K562 (cell line): ENCODE data around the gene TMEM147. TPM values are rescaled to one million over a fixed set of nuclear protein-coding genes. Genes with fewer than 3 reads are reported as not detected.

ENCODE experiments used
- ATAC-seq: fragments of 200-7000 bp; cut with Tn5 transposase; 3 replicates; pipeline ENCODE4 v1.9.1; 2020; ENCODE audit warnings: moderate library complexity
- BruUV-seq: library from RNA; stranded (reverse); fragments of 400-500 nt; replicated peaks from 2 replicates; lab custom pipeline; 2021; lab: Mats Ljungman, UMichigan
- CTCF ChIA-PET: fragments of 300-600 bp; formaldehyde crosslinking; extraction: SDS; loops from one replicate; lab custom pipeline; 2021; ENCODE audit warnings: low intra/inter-chr PET ratio; lab: Yijun Ruan, JAX
- POLR2A ChIA-PET: fragments of 300-600, 350-650 bp; sonication (Branson Sonifier 250); formaldehyde crosslinking; extraction: SDS; loops from one replicate; lab custom pipeline; 2021; ENCODE audit warnings: antibody characterized with exemption, inconsistent platforms; lab: Yijun Ruan, JAX
- DNase-seq, 4 experiments: peaks; one replicate each; pipeline versions ENCODE4 v3.0.0 to v3.0.0-alpha.2; 2011 to 2018; ENCODE audit warnings: low spot score in 3 of 4, mixed read lengths in 3 of 4; ENCODE audit errors: extremely low read depth in 1 of 4
- FAIRE-seq: peaks from 2 replicates; lab custom pipeline; 2011; peaks lifted over from hg19 to GRCh38; lab: Jason Lieb, UNC
- H2AFZ ChIP-seq: 2 replicates; pipeline ENCODE4 v1.6.0; 2011; ENCODE audit warnings: low read depth, low read length, control low read depth, inconsistent platforms
- H3K27ac ChIP-seq: fragments of 200-600 bp; 3 replicates; pipeline ENCODE4 v1.8.0; 2011; ENCODE audit warnings: low read depth, mild to moderate bottlenecking, control low read depth, inconsistent platforms, low read length, moderate library complexity, mixed read lengths; ENCODE audit errors: extremely low read depth
- H3K27me3 ChIP-seq, 2 experiments: fragments of 300-600 bp in 1 of 2; 2 replicates in 1 of 2; 3 replicates in 1 of 2; pipeline versions ENCODE4 v1.6.0 to v1.8.0; 2011; ENCODE audit warnings: inconsistent platforms in 2 of 2, low read length in 2 of 2, mild to moderate bottlenecking in 1 of 2, mixed read lengths in 1 of 2, moderate library complexity in 1 of 2; ENCODE audit not compliant: control insufficient read depth in 2 of 2, insufficient read depth in 2 of 2
- H3K36me3 ChIP-seq: fragments of 300-600 bp; 3 replicates; pipeline ENCODE4 v1.8.0; 2011; ENCODE audit warnings: mild to moderate bottlenecking, low read length, inconsistent platforms; ENCODE audit not compliant: control insufficient read depth, insufficient read depth
- H3K4me1 ChIP-seq, 2 experiments: fragments of 200-600 bp in 1 of 2; replicated peaks in 1 of 2; 2 replicates in 1 of 2; 3 replicates in 1 of 2; pipeline versions ENCODE4 v1.5.1 to v1.8.0; 2011; ENCODE audit warnings: inconsistent platforms in 2 of 2, low read length in 2 of 2, mild to moderate bottlenecking in 1 of 2, mixed read lengths in 1 of 2, moderate library complexity in 1 of 2; ENCODE audit not compliant: control insufficient read depth in 2 of 2, insufficient read depth in 2 of 2
- H3K4me2 ChIP-seq: 2 replicates; pipeline ENCODE4 v1.6.1; 2011; ENCODE audit warnings: low read length, control low read depth, inconsistent platforms, mixed read lengths; ENCODE audit not compliant: insufficient read depth
- H3K4me3 ChIP-seq: fragments of 200-600 bp; sonication (generic), shearing (Covaris generic); 2 replicates; pipeline ENCODE4 v1.5.1; 2016; ENCODE audit warnings: control low read depth, inconsistent platforms
- H3K79me2 ChIP-seq: fragments of 200-600 bp; 3 replicates; pipeline ENCODE4 v1.8.0; 2011; ENCODE audit warnings: low read length, inconsistent platforms; ENCODE audit not compliant: control insufficient read depth, insufficient read depth
- H3K9ac ChIP-seq, 2 experiments: 2 replicates each; pipeline versions ENCODE4 v1.6.0 to v1.6.1; 2011; ENCODE audit warnings: low read depth in 2 of 2, low read length in 2 of 2, control low read depth in 1 of 2, inconsistent platforms in 1 of 2, mild to moderate bottlenecking in 1 of 2, mixed read lengths in 1 of 2; ENCODE audit not compliant: insufficient read depth in 1 of 2
- H3K9me1 ChIP-seq: one replicate; pipeline ENCODE4 v1.6.0; 2011; ENCODE audit warnings: inconsistent platforms, mild to moderate bottlenecking, low read length, moderate library complexity; ENCODE audit not compliant: control insufficient read depth, insufficient read depth
- H3K9me3 ChIP-seq: replicated peaks from 2 replicates; pipeline ENCODE4 v1.5.1; 2011; ENCODE audit warnings: low read depth, low read length, inconsistent platforms; ENCODE audit not compliant: control insufficient read depth, insufficient read depth
- H4K20me1 ChIP-seq: replicated peaks from 2 replicates; pipeline ENCODE4 v1.6.1; 2011; ENCODE audit warnings: low read length, inconsistent platforms, mixed read lengths; ENCODE audit not compliant: control insufficient read depth, insufficient read depth
- CEBPG ChIP-seq, 3 experiments: fragments of 200-800 bp in 1 of 3; sonication (Bioruptor generic) in 1 of 3; sonication (generic) in 1 of 3; formaldehyde crosslinking in 1 of 3; IDR thresholded peaks in 2 of 3; conservative IDR thresholded peaks in 1 of 3; 2 replicates each; pipeline versions ENCODE4 v1.6.1 to v1.8.0; 2016 to 2022; ENCODE audit warnings: missing compliant biosample characterization in 2 of 3, missing genetic modification characterization in 2 of 3, mild to moderate bottlenecking in 1 of 3, missing genetic modification reagents in 1 of 3
- DACH1 ChIP-seq: fragments of 450-650 bp; IDR thresholded peaks from 2 replicates; pipeline ENCODE4 v1.6.1; 2018; ENCODE audit not compliant: partially characterized antibody
- WGBS: fragments of 100-300 bp; shearing (Covaris generic); methylation state at CpG from one replicate; pipeline ENCODE4 v1.1.6; 2016; ENCODE audit warnings: low coverage, mixed read lengths; ENCODE audit not compliant: insufficient coverage; ENCODE audit errors: missing lambda C conversion rate; 5-methylcytosine and 5-hydroxymethylcytosine counted together
- in situ Hi-C: fragments of 300-500 bp; cut with MboI; formaldehyde crosslinking; loops from 4 replicates; pipeline ENCODE4 v1.15.0; 2018; ENCODE audit warnings: inconsistent platforms, mixed read lengths
- intact Hi-C: fragments of 100-400 bp; cut with micrococcal nuclease; formaldehyde crosslinking; loops from 2 replicates; pipeline ENCODE4 v1.14.2; 2022
- polyA plus RNA-seq, 8 experiments: library from polyadenylated mRNA; depleted of rRNA in 4 of 8; stranded (reverse) in 5 of 8; unstranded in 3 of 8; fragments of >200 nt; fragmentation: Nextera tagmentation in 2 of 8; fragmentation: Illumina TruSeq in 1 of 8; extraction: Ambion mirVana in 2 of 8; extraction: Trizol in 1 of 8; gene quantifications; 2 replicates each; pipeline versions ENCODE4 v1.2.1 to v1.2.3, GENCODE V29; 2011 to 2014; ENCODE audit warnings: inconsistent platforms in 1 of 8, missing spikeins in 1 of 8
- total RNA-seq, 7 experiments: library from RNA; depleted of rRNA in 6 of 7; stranded (reverse); fragments of >200 nt in 6 of 7; fragmentation: Illumina TruSeq in 2 of 7; extraction: Trizol in 2 of 7; gene quantifications; 2 replicates each; pipeline versions ENCODE4 v1.2.1 to v1.2.3, GENCODE V29; 2011 to 2021; ENCODE audit warnings: low replicate concordance in 1 of 7
- TF ChIP-seq, protein P1 (sequence below): sonication (generic); formaldehyde crosslinking; IDR thresholded peaks from 2 replicates; pipeline ENCODE4 v1.8.0; 2022; ENCODE audit warnings: missing genetic modification reagents, mild to moderate bottlenecking, moderate library complexity, borderline replicate concordance
- TF ChIP-seq, protein P2 (sequence below): fragments of 450-650 bp; IDR thresholded peaks from 2 replicates; pipeline ENCODE4 v1.6.1; 2016
- TF ChIP-seq, protein P3 (sequence below): fragments of 250-450 bp; sonication (Bioruptor Pico); IDR thresholded peaks from 2 replicates; pipeline ENCODE4 v1.6.1; 2021; ENCODE audit warnings: mild to moderate bottlenecking
- TF ChIP-seq, protein P4 (sequence below), 2 experiments: fragments of 250-450 bp in 1 of 2; fragments of 450-650 bp in 1 of 2; sonication (Bioruptor Pico) in 1 of 2; IDR thresholded peaks; 2 replicates each; pipeline versions ENCODE4 v1.6.1 to v1.8.0; 2016 to 2021; ENCODE audit warnings: mild to moderate bottlenecking in 2 of 2, moderate library complexity in 2 of 2, missing compliant biosample characterization in 1 of 2, missing genetic modification characterization in 1 of 2

TMEM147 gene
- total and polyA plus RNA-seq, 9 of the 15 experiments (the other 6 are each of a cell fraction or from before 2014, with no cell fraction given) = 73.8 to 194 (median 142) TPM

DNA sequence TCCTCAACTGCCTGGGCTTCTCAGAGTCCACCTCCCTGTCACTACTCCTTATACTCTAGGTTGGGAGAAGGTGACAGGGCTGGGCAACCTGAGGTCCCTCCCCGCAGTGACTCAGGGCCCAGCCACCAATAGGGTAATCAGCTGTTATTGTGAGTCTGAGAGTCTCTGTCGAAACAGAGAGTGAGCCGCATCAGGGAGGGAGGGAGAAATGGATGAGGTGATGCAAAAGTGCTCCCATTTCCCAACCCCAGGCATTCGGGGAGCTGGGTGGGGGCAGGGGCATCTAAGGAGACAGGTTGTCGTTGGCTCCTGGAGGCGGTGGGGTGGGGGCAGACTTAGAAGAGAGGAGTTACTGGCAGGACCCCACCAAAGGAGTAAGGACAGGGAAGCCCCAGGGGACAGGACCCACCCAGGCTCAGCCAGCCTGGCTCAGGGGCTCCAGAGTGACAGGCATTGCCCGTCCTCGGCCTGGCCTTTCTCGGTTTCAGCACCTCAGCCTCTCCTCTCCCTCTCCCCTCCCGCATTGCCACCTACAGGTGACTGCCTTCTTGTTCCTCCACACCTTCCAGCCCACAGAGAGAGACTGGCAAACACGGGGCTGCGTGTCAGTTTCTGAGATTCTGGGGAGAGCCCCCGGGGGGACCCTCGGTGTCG is 31.7 kb upstream of the TMEM147 start, which contains the start of gene DMKN:
Gene DMKN, minus strand, starts transcription at position 22 of the 654 bp plus-strand sequence. CDS start 174 bp downstream, outside the sequence.
- no TSS peak for BruUV-seq
- no peak within 1 kb of the TSS for H2AFZ ChIP-seq
- 2% methylated on average over 15 of the region's 15 CpGs for WGBS

More for the DNA sequence above, 31.7 kb upstream of the TMEM147 start, which contains the start of gene DMKN:
- Histone ChIP-seq H3K27me3 (peaks cover 43 to 72% of the 10 kb centered on the region in 2 experiments; a peak in 4 of 5 replicates), H3K4me2 (no peak within 1 kb of the TSS), H3K27ac (no peak within 1 kb of the TSS), H3K9ac (peak within 1 kb of the TSS in 1 of 2 experiments; percentile 56; a peak in 2 of 4 replicates), H3K79me2 (no peaks in the 10 kb centered on the region), H4K20me1 (peaks cover 14% of the 10 kb centered on the region), H3K36me3 (no peaks in the 10 kb centered on the region), H3K4me1 (peaks cover 0 to 36% of the 10 kb centered on the region in 2 experiments; a peak in 4 of 5 replicates), H3K9me1 (peaks cover 2% of the 10 kb centered on the region), H3K9me3 (no peaks in the 10 kb centered on the region), H3K4me3 (no peak within 1 kb of the TSS)
- intact Hi-C loops = no loop called here
- peak; percentile 40 to 64 (median 51) for DNase-seq
- TF ChIP-seq, protein P1, sequence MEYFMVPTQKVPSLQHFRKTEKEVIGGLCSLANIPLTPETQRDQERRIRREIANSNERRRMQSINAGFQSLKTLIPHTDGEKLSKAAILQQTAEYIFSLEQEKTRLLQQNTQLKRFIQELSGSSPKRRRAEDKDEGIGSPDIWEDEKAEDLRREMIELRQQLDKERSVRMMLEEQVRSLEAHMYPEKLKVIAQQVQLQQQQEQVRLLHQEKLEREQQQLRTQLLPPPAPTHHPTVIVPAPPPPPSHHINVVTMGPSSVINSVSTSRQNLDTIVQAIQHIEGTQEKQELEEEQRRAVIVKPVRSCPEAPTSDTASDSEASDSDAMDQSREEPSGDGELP (CRISPR knock-in tag) = peak; percentile 75; the same call in 1 of the 2 replicates
- TF ChIP-seq, protein P2, sequence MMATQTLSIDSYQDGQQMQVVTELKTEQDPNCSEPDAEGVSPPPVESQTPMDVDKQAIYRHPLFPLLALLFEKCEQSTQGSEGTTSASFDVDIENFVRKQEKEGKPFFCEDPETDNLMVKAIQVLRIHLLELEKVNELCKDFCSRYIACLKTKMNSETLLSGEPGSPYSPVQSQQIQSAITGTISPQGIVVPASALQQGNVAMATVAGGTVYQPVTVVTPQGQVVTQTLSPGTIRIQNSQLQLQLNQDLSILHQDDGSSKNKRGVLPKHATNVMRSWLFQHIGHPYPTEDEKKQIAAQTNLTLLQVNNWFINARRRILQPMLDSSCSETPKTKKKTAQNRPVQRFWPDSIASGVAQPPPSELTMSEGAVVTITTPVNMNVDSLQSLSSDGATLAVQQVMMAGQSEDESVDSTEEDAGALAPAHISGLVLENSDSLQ = peak; percentile 8; the same call in 1 of the 2 replicates
- TF ChIP-seq, protein P3, sequence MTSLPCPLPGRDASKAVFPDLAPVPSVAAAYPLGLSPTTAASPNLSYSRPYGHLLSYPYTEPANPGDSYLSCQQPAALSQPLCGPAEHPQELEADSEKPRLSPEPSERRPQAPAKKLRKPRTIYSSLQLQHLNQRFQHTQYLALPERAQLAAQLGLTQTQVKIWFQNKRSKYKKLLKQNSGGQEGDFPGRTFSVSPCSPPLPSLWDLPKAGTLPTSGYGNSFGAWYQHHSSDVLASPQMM (CRISPR knock-in tag) = no peak
- TF ChIP-seq CEBPG (CRISPR knock-in tag; IDR thresholded peaks at IDR 0.05) = no peak
- TF ChIP-seq CEBPG (tag; conservative IDR thresholded peaks at IDR 0.05 in 1 of 2, IDR thresholded peaks at IDR 0.05 in 1 of 2) = peak in 1 of 2 experiments; percentile 22; a peak in 1 of 4 replicates
- TF ChIP-seq, protein P4, sequence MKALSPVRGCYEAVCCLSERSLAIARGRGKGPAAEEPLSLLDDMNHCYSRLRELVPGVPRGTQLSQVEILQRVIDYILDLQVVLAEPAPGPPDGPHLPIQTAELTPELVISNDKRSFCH (CRISPR knock-in tag; IDR thresholded peaks at IDR 0.05) = no peak
- TF ChIP-seq, protein P4 (tag; IDR thresholded peaks at IDR 0.05) = no peak
- peak; percentile 84 for TF ChIP-seq DACH1
- in situ Hi-C loops = no loop called here
- peak; percentile 81 for FAIRE-seq
- ATAC-seq = peak; percentile 75
- POLR2A ChIA-PET = interaction anchor here (0.6 to 1.0 kb wide), 2 partner anchors 10 to 161 kb away, joined by 4 to 5 read pairs; no protein-coding TSS in a partner anchor
- CTCF ChIA-PET = no interaction called here
